Tibial nerve (tissue), 4 donors: ENCODE measurements around the gene YIPF4. TPM values are rescaled to one million over a fixed set of nuclear protein-coding genes. Genes with fewer than 3 reads are reported as not detected.

ENCODE experiments used
- DNase-seq, 2 donors: peaks; one replicate each; pipeline ENCODE4 v3.0.0-alpha.2; 2019; ENCODE audit warnings: low spot score in 2 of 2
- H3K27ac ChIP-seq, 4 donors: fragments of 200-600 bp; sonication (generic) in 3 of 4; one replicate each; pipeline ENCODE4 v1.5.1; 2017 to 2019; ENCODE audit warnings: mild to moderate bottlenecking in 1 of 4
- H3K27me3 ChIP-seq, 2 donors: fragments of 200-600 bp; sonication (generic) in 1 of 2; one replicate each; pipeline versions ENCODE4 v1.5.1 to v1.6.0; 2017 to 2019
- H3K36me3 ChIP-seq, 3 donors: fragments of 200-600 bp; sonication (generic); one replicate each; pipeline ENCODE4 v1.5.1; 2018 to 2019
- H3K4me1 ChIP-seq, 4 donors: fragments of 200-600 bp; sonication (generic) in 3 of 4; one replicate each; pipeline ENCODE4 v1.5.1; 2017 to 2019
- H3K4me3 ChIP-seq, 4 donors: fragments of 200-600 bp; sonication (generic) in 3 of 4; one replicate each; pipeline ENCODE4 v1.5.1; 2017 to 2019; ENCODE audit warnings: mild to moderate bottlenecking in 1 of 4, moderate library complexity in 1 of 4
- H3K9me3 ChIP-seq, 4 donors: fragments of 200-600 bp; sonication (generic) in 3 of 4; one replicate each; pipeline ENCODE4 v1.5.1; 2017 to 2019
- CTCF ChIP-seq, 5 experiments: fragments of 200-600 bp in 3 of 5; fragments of 450-650 bp in 2 of 5; sonication (generic) in 3 of 5; IDR thresholded peaks; one replicate each; pipeline ENCODE4 v1.5.1; 2016 to 2019; ENCODE audit warnings: antibody characterized with exemption in 5 of 5, mild to moderate bottlenecking in 3 of 5, moderate library complexity in 2 of 5
- EP300 ChIP-seq, 2 donors: sonication (generic); formaldehyde crosslinking; IDR thresholded peaks; one replicate each; pipeline ENCODE4 v1.6.1; 2017; ENCODE audit warnings: antibody characterized with exemption in 2 of 2, mild to moderate bottlenecking in 1 of 2
- POLR2A ChIP-seq, 2 donors: fragments of 450-650 bp; IDR thresholded peaks; one replicate each; pipeline ENCODE4 v1.6.1; 2017; ENCODE audit warnings: antibody characterized with exemption in 2 of 2, mild to moderate bottlenecking in 2 of 2, moderate library complexity in 2 of 2
- WGBS, 2 donors: methylation state at CpG; one replicate each; pipeline ENCODE4 v1.1.5; 2018; 5-methylcytosine and 5-hydroxymethylcytosine counted together
- total RNA-seq, 4 donors: library from RNA; depleted of rRNA; stranded (reverse); fragments of >200 nt; gene quantifications; one replicate each; pipeline ENCODE4 v1.1.0, GENCODE V29; 2016

The YIPF4 gene
- total RNA-seq, result 10 to 100 TPM; 14.1 to 28.2 (median 21.5) TPM

- Histone ChIP-seq H3K9me3 (no peaks in the 10 kb centered on the region), H3K36me3 (peaks cover 0 to 26% (median 0%) of the 10 kb centered on the region in 3 donors), H3K4me1 (peaks cover 0 to 36% (median 5%) of the 10 kb centered on the region in 4 donors), H3K27me3 (peaks cover 0 to 4% of the 10 kb centered on the region in 2 donors), H3K27ac (peak within 1 kb of the TSS; percentile 62 to 92 (median 90)), H3K4me3 (peak within 1 kb of the TSS; percentile 63 to 93 (median 90))
- TF ChIP-seq POLR2A (IDR thresholded peaks at IDR 0.05), result peak in 1 of 2 donors; percentile 55
- peak; percentile 54 to 81 for TF ChIP-seq EP300 (IDR thresholded peaks at IDR 0.05)
- TF ChIP-seq CTCF (IDR thresholded peaks at IDR 0.05), result no peak
- peak; percentile 86 to 98 for DNase-seq
- 1 to 2% methylated on average over 23 to 37 of the region's 59 CpGs for WGBS, 2 donors
These were observed at the start of gene YIPF4 for GRCh38 chr2:32277674-32278477. TSS of gene YIPF4 (plus strand) at chr2:32277904. CDS start at chr2:32278156, 252 bp downstream.

- DNase-seq, result no peak
- TF ChIP-seq CTCF (IDR thresholded peaks at IDR 0.05) (no peak), EP300 (IDR thresholded peaks at IDR 0.05) (no peak), POLR2A (IDR thresholded peaks at IDR 0.05) (no peak)
- WGBS, 2 donors, result 77 to 79% methylated on average over 2 of the region's 2 CpGs
These were observed 49.5 kb upstream of the YIPF4 start for GRCh38 chr2:32228181-32228580.

GRCh38 chr2:32229635-32230034, 48.1 kb upstream of the YIPF4 start:
- Histone ChIP-seq H3K36me3 (peaks cover 0 to 23% (median 0%) of the 10 kb centered on the region in 3 donors), H3K27me3 (no peaks in the 10 kb centered on the region), H3K9me3 (no peaks in the 10 kb centered on the region), H3K4me1 (no peaks in the 10 kb centered on the region), H3K4me3 (no peak overlapping the region), H3K27ac (no peak overlapping the region)
- 31 to 48% methylated on average over 1 of the region's 1 CpG for WGBS, 2 donors
- TF ChIP-seq EP300 (IDR thresholded peaks at IDR 0.05) (no peak), CTCF (IDR thresholded peaks at IDR 0.05) (no peak), POLR2A (IDR thresholded peaks at IDR 0.05) (no peak)
- no peak for DNase-seq

More at GRCh38 chr2:32228181-32228580, 49.5 kb upstream of the YIPF4 start:
- no peaks in the 10 kb centered on the region for H3K9me3 ChIP-seq
- H3K4me1 ChIP-seq, result no peaks in the 10 kb centered on the region
- H3K36me3 ChIP-seq, result peaks cover 0 to 24% (median 0%) of the 10 kb centered on the region in 3 donors
- H3K27me3 ChIP-seq, result no peaks in the 10 kb centered on the region
- no peak overlapping the region for H3K4me3 ChIP-seq
- no peak overlapping the region for H3K27ac ChIP-seq

DNA sequence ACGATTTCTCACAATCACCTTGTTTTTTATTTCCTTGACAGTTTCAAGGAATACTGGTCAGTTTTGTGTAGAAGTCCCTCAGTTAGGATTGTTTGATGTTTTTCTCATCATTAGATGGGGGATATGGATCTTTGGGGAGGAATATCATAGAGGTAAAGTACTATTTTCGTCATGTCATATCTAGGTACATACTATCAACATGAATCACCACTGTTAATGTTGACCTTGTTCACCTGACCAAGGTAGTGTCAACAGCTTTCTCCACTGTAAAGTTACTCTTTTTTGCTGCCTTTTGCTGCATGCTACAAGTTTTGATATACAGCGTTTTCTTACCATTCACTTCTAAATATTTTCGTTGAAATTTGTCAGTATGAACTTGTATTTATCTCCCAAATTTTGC, 45.7 kb upstream of the YIPF4 start:
- TF ChIP-seq CTCF (IDR thresholded peaks at IDR 0.05), result no peak
- Histone ChIP-seq H3K27me3 (no peaks in the 10 kb centered on the region), H3K9me3 (no peaks in the 10 kb centered on the region), H3K4me3 (no peak overlapping the region), H3K4me1 (no peaks in the 10 kb centered on the region), H3K36me3 (peaks cover 0 to 23% (median 0%) of the 10 kb centered on the region in 3 donors), H3K27ac (no peak overlapping the region)
- DNase-seq, result no peak
- 92 to 99% methylated on average over 4 of the region's 4 CpGs for WGBS, 2 donors

- no peak for DNase-seq
- Histone ChIP-seq H3K36me3 (peaks cover 0 to 30% (median 0%) of the 10 kb centered on the region in 3 donors), H3K27ac (no peak overlapping the region), H3K9me3 (no peaks in the 10 kb centered on the region), H3K4me3 (no peak overlapping the region), H3K4me1 (no peaks in the 10 kb centered on the region), H3K27me3 (no peaks in the 10 kb centered on the region)
- TF ChIP-seq CTCF (IDR thresholded peaks at IDR 0.05), result no peak
- TF ChIP-seq EP300 (IDR thresholded peaks at IDR 0.05), result no peak
- TF ChIP-seq POLR2A (IDR thresholded peaks at IDR 0.05), result no peak
- WGBS, 2 donors, result 48 to 58% methylated on average over 5 of the region's 5 CpGs
These were observed 42.4 kb upstream of the YIPF4 start for GRCh38 chr2:32235315-32235714.
